NK-92 treated with Interleukin-12 subunit alpha and Interleukin-12 subunit beta, amount 100 ng/mL, for 24 hours (cell line): Measurements from ENCODE around the gene SLC38A8.

ENCODE experiments used
- DNase-seq: peaks from one replicate; lab custom pipeline; 2025; lab: John Stamatoyannopoulos, UW

SLC38A8 gene

GRCh38 chr16:83969771-83970429, 72.7 kb downstream of the SLC38A8 start:
- no peak for DNase-seq

GRCh38 chr16:83968891-83969649, 73.5 kb downstream of the SLC38A8 start:
- DNase-seq, result no peak

GRCh38 chr16:83968306-83968851, 74.2 kb downstream of the SLC38A8 start:
- DNase-seq, result no peak

GRCh38 chr16:83967838-83968305, 74.7 kb downstream of the SLC38A8 start, which contains the start of gene NECAB2:
Gene NECAB2 (plus strand): TSS chr16:83968244. CDS start chr16:83968649, 405 bp downstream.
- no peak for DNase-seq

- DNase-seq, result no peak
Observed at GRCh38 chr16:83967091-83967490, 75.5 kb downstream of the SLC38A8 start.

- no peak for DNase-seq
Observed at GRCh38 chr16:83966153-83966696, 76.4 kb downstream of the SLC38A8 start.

- DNase-seq, result no peak
Observed at GRCh38 chr16:83965444-83966152, 77.0 kb downstream of the SLC38A8 start.

- DNase-seq, result no peak
Observed at GRCh38 chr16:83964684-83965443, 77.7 kb downstream of the SLC38A8 start.

- no peak for DNase-seq
Observed at GRCh38 chr16:83963277-83964119, 79.1 kb downstream of the SLC38A8 start.

GRCh38 chr16:83961591-83961990, 81.0 kb downstream of the SLC38A8 start:
- DNase-seq, result no peak

- DNase-seq, result no peak
Observed at GRCh38 chr16:83960521-83961249, 81.9 kb downstream of the SLC38A8 start.
